GM18909 (cell line): Measurements from ENCODE around the gene METAP1D.
"Not testable (repeated sequence)": the region's sequence is repeated elsewhere in the genome, so short reads cannot be mapped to it uniquely, and the experiment has no call there.

Source experiments
- ATAC-seq: cut with Tn5 transposase; IDR thresholded peaks from one replicate; pipeline ENCODE4 v1.9.1; 2021; ENCODE audit warnings: mild to moderate bottlenecking; ENCODE audit not compliant: unreplicated experiment, poor library complexity

The METAP1D gene

GRCh38 chr2:172100080-172100934, 100.6 kb downstream of the METAP1D start:
- no peak for ATAC-seq

- ATAC-seq: no peak
These were observed 101.4 kb downstream of the METAP1D start for GRCh38 chr2:172100935-172101820.

GRCh38 chr2:172101821-172102390, 102.2 kb downstream of the METAP1D start:
- ATAC-seq: no peak

GRCh38 chr2:172102391-172103359, 102.9 kb downstream of the METAP1D start, which contains the start of gene DLX2:
Gene DLX2 (minus strand): TSS chr2:172102900. CDS start chr2:172102538, 362 bp downstream.
- peak; percentile 72 for ATAC-seq

- ATAC-seq: no peak
These were observed 103.9 kb downstream of the METAP1D start for GRCh38 chr2:172103471-172104272.

GRCh38 chr2:172105471-172106107, 105.8 kb downstream of the METAP1D start:
- ATAC-seq: no peak

GRCh38 chr2:172106108-172106961, 106.6 kb downstream of the METAP1D start:
- ATAC-seq: no peak

- ATAC-seq: no peak
These were observed 108.2 kb downstream of the METAP1D start for GRCh38 chr2:172107690-172108586.

- no peak for ATAC-seq
These were observed 108.8 kb downstream of the METAP1D start for GRCh38 chr2:172108587-172108930.

GRCh38 chr2:172109256-172109987, 109.7 kb downstream of the METAP1D start:
- no peak for ATAC-seq

GRCh38 chr2:172109988-172110811, 110.4 kb downstream of the METAP1D start:
- no peak for ATAC-seq

GRCh38 chr2:172113617-172114016, 113.9 kb downstream of the METAP1D start:
- no peak for ATAC-seq

- ATAC-seq: not testable (repeated sequence)
These were observed 114.4 kb downstream of the METAP1D start for GRCh38 chr2:172114176-172114575.

- no peak for ATAC-seq
These were observed 114.8 kb downstream of the METAP1D start for GRCh38 chr2:172114579-172114978.

- ATAC-seq: no peak
These were observed 116.4 kb downstream of the METAP1D start for GRCh38 chr2:172116107-172116506.
